IPS-15b (cell line): ENCODE results near the gene SULT1A2.
"Not testable (repeated sequence)": the region's sequence is repeated elsewhere in the genome, so short reads cannot be mapped to it uniquely, and the experiment has no call there.

ENCODE experiments used
- H3K27me3 ChIP-seq: one replicate; pipeline ENCODE4 v1.6.1; 2013; ENCODE audit warnings: low read length; ENCODE audit not compliant: control insufficient read depth, insufficient read depth
- H3K36me3 ChIP-seq: one replicate; pipeline ENCODE4 v1.6.1; 2013; ENCODE audit warnings: low read length; ENCODE audit not compliant: control insufficient read depth, insufficient read depth
- H3K4me1 ChIP-seq: one replicate; pipeline ENCODE4 v1.6.1; 2013; ENCODE audit warnings: mild to moderate bottlenecking, low read length; ENCODE audit not compliant: control insufficient read depth, insufficient read depth
- H3K4me3 ChIP-seq: one replicate; pipeline ENCODE4 v1.5.1; 2013; ENCODE audit warnings: low read depth, low read length
- H3K9ac ChIP-seq: one replicate; pipeline ENCODE4 v1.6.1; 2013; ENCODE audit warnings: low read depth, mild to moderate bottlenecking, low read length
- H3K9me3 ChIP-seq: one replicate; pipeline ENCODE4 v1.6.1; 2013; ENCODE audit warnings: mild to moderate bottlenecking, low read length; ENCODE audit not compliant: control insufficient read depth, insufficient read depth

The SULT1A2 gene

GRCh38 chr16:28562199-28562598 is 34.7 kb downstream of the SULT1A2 start:
- Histone ChIP-seq H3K27me3 (no peaks in the 10 kb centered on the region), H3K9ac (no peak overlapping the region), H3K4me3 (no peak overlapping the region), H3K36me3 (no peaks in the 10 kb centered on the region), H3K4me1 (no peaks in the 10 kb centered on the region), H3K9me3 (no peaks in the 10 kb centered on the region)

GRCh38 chr16:28561557-28562187 is 35.2 kb downstream of the SULT1A2 start:
- Histone ChIP-seq H3K27me3 (no peaks in the 10 kb centered on the region), H3K4me3 (no peak overlapping the region), H3K9me3 (no peaks in the 10 kb centered on the region), H3K9ac (no peak overlapping the region), H3K36me3 (no peaks in the 10 kb centered on the region), H3K4me1 (no peaks in the 10 kb centered on the region)

- H3K9ac ChIP-seq = no peak overlapping the region
- no peaks in the 10 kb centered on the region for H3K27me3 ChIP-seq
- no peaks in the 10 kb centered on the region for H3K36me3 ChIP-seq
- no peak overlapping the region for H3K4me3 ChIP-seq
- no peaks in the 10 kb centered on the region for H3K9me3 ChIP-seq
- no peaks in the 10 kb centered on the region for H3K4me1 ChIP-seq
These were observed 38.4 kb downstream of the SULT1A2 start for GRCh38 chr16:28558456-28558855.

- no peaks in the 10 kb centered on the region for H3K9me3 ChIP-seq
- H3K4me3 ChIP-seq = no peak overlapping the region
- no peaks in the 10 kb centered on the region for H3K4me1 ChIP-seq
- H3K36me3 ChIP-seq = no peaks in the 10 kb centered on the region
- no peaks in the 10 kb centered on the region for H3K27me3 ChIP-seq
- H3K9ac ChIP-seq = no peak overlapping the region
These were observed 39.9 kb downstream of the SULT1A2 start for GRCh38 chr16:28556914-28557320.

- Histone ChIP-seq H3K9ac (no peak overlapping the region), H3K4me3 (no peak overlapping the region), H3K27me3 (no peaks in the 10 kb centered on the region), H3K4me1 (no peaks in the 10 kb centered on the region), H3K36me3 (no peaks in the 10 kb centered on the region), H3K9me3 (no peaks in the 10 kb centered on the region)
These were observed 41.3 kb downstream of the SULT1A2 start for GRCh38 chr16:28555561-28555960.

- Histone ChIP-seq H3K9ac (no peak overlapping the region), H3K9me3 (no peaks in the 10 kb centered on the region), H3K4me3 (peak overlapping the region; percentile 56), H3K27me3 (no peaks in the 10 kb centered on the region), H3K36me3 (no peaks in the 10 kb centered on the region), H3K4me1 (no peaks in the 10 kb centered on the region)
These were observed 42.0 kb downstream of the SULT1A2 start for GRCh38 chr16:28554634-28555423.

- Histone ChIP-seq H3K27me3 (no peaks in the 10 kb centered on the region), H3K36me3 (no peaks in the 10 kb centered on the region), H3K4me3 (peak within 1 kb of the TSS; percentile 77), H3K4me1 (no peaks in the 10 kb centered on the region), H3K9me3 (no peaks in the 10 kb centered on the region), H3K9ac (peak within 1 kb of the TSS; percentile 95)
These were observed 42.8 kb downstream of the SULT1A2 start, which contains the start of gene SGF29 for GRCh38 chr16:28553776-28554633. Gene SGF29, plus strand, starts transcription at chr16:28553920. Its CDS starts 27,150 bp downstream, at chr16:28581070.

GRCh38 chr16:28549301-28549899 is 47.5 kb downstream of the SULT1A2 start:
- no peaks in the 10 kb centered on the region for H3K27me3 ChIP-seq
- no peaks in the 10 kb centered on the region for H3K4me1 ChIP-seq
- no peak overlapping the region for H3K9ac ChIP-seq
- no peaks in the 10 kb centered on the region for H3K9me3 ChIP-seq
- H3K4me3 ChIP-seq = no peak overlapping the region
- no peaks in the 10 kb centered on the region for H3K36me3 ChIP-seq

GRCh38 chr16:28548306-28548802 is 48.5 kb downstream of the SULT1A2 start:
- no peaks in the 10 kb centered on the region for H3K9me3 ChIP-seq
- H3K4me1 ChIP-seq = no peaks in the 10 kb centered on the region
- H3K4me3 ChIP-seq = no peak overlapping the region
- H3K9ac ChIP-seq = no peak overlapping the region
- no peaks in the 10 kb centered on the region for H3K36me3 ChIP-seq
- H3K27me3 ChIP-seq = no peaks in the 10 kb centered on the region

GRCh38 chr16:28546626-28547025 is 50.2 kb downstream of the SULT1A2 start:
- no peaks in the 10 kb centered on the region for H3K9me3 ChIP-seq
- H3K36me3 ChIP-seq = no peaks in the 10 kb centered on the region
- H3K4me3 ChIP-seq = no peak overlapping the region
- no peak overlapping the region for H3K9ac ChIP-seq
- no peaks in the 10 kb centered on the region for H3K27me3 ChIP-seq
- H3K4me1 ChIP-seq = no peaks in the 10 kb centered on the region

- H3K9me3 ChIP-seq, H3K9ac ChIP-seq, H3K36me3 ChIP-seq, H3K4me3 ChIP-seq, H3K27me3 ChIP-seq, H3K4me1 ChIP-seq: not testable (repeated sequence)
These were observed 50.9 kb downstream of the SULT1A2 start for GRCh38 chr16:28545964-28546363.
